Lower leg skin (tissue), 4 donors: ENCODE measurements around the gene KBTBD12. TPM values are rescaled to one million over a fixed set of nuclear protein-coding genes. Genes with fewer than 3 reads are reported as not detected.
"Not testable (repeated sequence)": the region's sequence is repeated elsewhere in the genome, so short reads cannot be mapped to it uniquely, and the experiment has no call there.

ENCODE experiments used
- DNase-seq, 2 donors: peaks; one replicate each; pipeline ENCODE4 v3.0.0-alpha.2; 2019; ENCODE audit warnings: low spot score in 2 of 2
- H3K4me3 ChIP-seq: fragments of 200-600 bp; sonication (generic); 2 replicates; pipeline ENCODE4 v1.5.1; 2017; ENCODE audit warnings: mild to moderate bottlenecking, low read depth; ENCODE audit not compliant: poor library complexity, severe bottlenecking
- POLR2A ChIP-seq, 2 donors: fragments of 450-650 bp; IDR thresholded peaks; one replicate each; pipeline ENCODE4 v1.6.1; 2016 to 2017; ENCODE audit warnings: antibody characterized with exemption in 2 of 2, mild to moderate bottlenecking in 1 of 2, moderate library complexity in 1 of 2
- WGBS, 2 donors: methylation state at CpG; one replicate each; pipeline ENCODE4 v1.1.5; 2018; 5-methylcytosine and 5-hydroxymethylcytosine counted together
- intact Hi-C: fragments of 100-400 bp; cut with DNase I; formaldehyde crosslinking; loops from one replicate; pipeline ENCODE4 v1.15.0; 2023; ENCODE audit warnings: low total_unique reads
- total RNA-seq, 4 donors: library from RNA; depleted of rRNA; stranded (reverse); fragments of >200 nt; gene quantifications; one replicate each; pipeline ENCODE4 v1.1.0, GENCODE V29; 2016
- TF ChIP-seq, protein P1 (sequence below), 3 donors: fragments of 450-650 bp; IDR thresholded peaks; one replicate each; pipeline ENCODE4 v1.5.1; 2016; ENCODE audit warnings: antibody characterized with exemption in 3 of 3, mild to moderate bottlenecking in 3 of 3, moderate library complexity in 2 of 3

KBTBD12 gene
- total RNA-seq, 4 donors from 2014 or later = 0.22 to 0.23 TPM; not detected in 2

DNA sequence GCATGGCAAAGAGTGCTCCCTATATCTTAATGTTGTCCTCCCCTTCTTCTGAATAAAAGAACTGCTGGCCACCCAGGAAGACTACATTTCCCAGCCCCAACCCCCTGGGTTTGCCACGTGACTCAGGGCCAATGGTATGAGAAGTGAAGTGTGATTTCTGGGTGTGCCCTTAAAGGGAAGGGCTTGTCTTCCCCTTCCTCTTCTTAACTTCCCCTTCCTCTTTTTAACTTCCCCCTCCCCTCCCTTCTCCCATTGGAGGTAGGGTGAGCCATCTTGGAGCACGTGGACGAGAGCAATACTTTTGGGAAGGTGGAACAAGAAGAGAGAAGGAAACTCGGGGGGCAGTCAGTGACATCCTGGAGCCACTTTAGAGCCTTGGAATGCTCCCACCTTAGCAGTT, 6.8 kb upstream of the KBTBD12 start:
- no peak overlapping the region for H3K4me3 ChIP-seq
- DNase-seq = no peak
- 75 to 82% methylated on average over 4 of the region's 4 CpGs for WGBS, 2 donors
- TF ChIP-seq, protein P1, sequence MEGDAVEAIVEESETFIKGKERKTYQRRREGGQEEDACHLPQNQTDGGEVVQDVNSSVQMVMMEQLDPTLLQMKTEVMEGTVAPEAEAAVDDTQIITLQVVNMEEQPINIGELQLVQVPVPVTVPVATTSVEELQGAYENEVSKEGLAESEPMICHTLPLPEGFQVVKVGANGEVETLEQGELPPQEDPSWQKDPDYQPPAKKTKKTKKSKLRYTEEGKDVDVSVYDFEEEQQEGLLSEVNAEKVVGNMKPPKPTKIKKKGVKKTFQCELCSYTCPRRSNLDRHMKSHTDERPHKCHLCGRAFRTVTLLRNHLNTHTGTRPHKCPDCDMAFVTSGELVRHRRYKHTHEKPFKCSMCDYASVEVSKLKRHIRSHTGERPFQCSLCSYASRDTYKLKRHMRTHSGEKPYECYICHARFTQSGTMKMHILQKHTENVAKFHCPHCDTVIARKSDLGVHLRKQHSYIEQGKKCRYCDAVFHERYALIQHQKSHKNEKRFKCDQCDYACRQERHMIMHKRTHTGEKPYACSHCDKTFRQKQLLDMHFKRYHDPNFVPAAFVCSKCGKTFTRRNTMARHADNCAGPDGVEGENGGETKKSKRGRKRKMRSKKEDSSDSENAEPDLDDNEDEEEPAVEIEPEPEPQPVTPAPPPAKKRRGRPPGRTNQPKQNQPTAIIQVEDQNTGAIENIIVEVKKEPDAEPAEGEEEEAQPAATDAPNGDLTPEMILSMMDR (IDR thresholded peaks at IDR 0.05) = no peak
- TF ChIP-seq POLR2A (IDR thresholded peaks at IDR 0.05) = no peak
- intact Hi-C loops = no loop called here

DNA sequence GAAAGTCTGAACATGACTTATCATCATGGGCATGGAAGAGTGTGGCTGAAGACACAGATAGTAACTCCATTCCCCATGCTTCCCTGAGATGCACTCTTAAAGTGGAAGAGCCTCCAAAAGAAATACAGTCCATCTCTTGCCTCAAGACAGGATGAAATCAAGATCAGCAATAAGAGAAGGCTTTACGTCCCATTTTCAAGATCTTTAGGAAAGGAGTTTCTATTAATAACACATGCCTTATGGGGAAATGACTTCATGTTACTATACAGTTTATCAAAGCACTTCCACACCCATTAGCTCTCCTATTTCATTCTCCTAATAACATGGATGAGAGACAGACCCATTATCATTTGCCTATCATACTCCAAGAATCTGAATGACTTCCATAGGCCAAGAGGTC, 6.1 kb upstream of the KBTBD12 start:
- TF ChIP-seq, protein P1 (IDR thresholded peaks at IDR 0.05) = no peak
- no peak for TF ChIP-seq POLR2A (IDR thresholded peaks at IDR 0.05)
- WGBS, 2 donors = 71 to 74% methylated on average over 1 of the region's 1 CpG
- intact Hi-C loops = no loop called here

DNA sequence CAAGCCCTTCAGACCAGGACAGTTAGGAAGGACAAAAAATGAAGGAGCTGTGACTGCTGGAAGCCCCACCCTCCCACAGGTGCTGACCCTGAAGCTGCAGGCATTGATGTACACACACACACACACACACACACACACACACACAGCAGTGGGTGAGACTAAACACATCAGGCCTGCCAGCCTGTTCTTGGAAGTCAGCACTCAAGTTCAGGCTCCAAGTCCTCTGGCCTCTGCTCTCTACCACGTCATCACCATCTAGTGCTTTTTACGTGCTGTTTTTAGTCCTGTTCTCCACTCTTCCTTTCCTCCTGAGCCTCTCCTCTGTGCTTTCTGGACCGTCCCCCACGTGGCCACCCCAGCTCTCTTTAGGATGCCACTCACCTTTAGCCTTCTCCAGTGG, 5.4 kb upstream of the KBTBD12 start:
- no peak for TF ChIP-seq POLR2A (IDR thresholded peaks at IDR 0.05)
- TF ChIP-seq, protein P1 (IDR thresholded peaks at IDR 0.05) = no peak
- DNase-seq = no peak
- 80 to 84% methylated on average over 4 of the region's 4 CpGs for WGBS, 2 donors
- intact Hi-C loops = no loop called here
- no peak overlapping the region for H3K4me3 ChIP-seq

More for the DNA sequence above, 6.1 kb upstream of the KBTBD12 start:
- DNase-seq = no peak
- no peak overlapping the region for H3K4me3 ChIP-seq

DNA sequence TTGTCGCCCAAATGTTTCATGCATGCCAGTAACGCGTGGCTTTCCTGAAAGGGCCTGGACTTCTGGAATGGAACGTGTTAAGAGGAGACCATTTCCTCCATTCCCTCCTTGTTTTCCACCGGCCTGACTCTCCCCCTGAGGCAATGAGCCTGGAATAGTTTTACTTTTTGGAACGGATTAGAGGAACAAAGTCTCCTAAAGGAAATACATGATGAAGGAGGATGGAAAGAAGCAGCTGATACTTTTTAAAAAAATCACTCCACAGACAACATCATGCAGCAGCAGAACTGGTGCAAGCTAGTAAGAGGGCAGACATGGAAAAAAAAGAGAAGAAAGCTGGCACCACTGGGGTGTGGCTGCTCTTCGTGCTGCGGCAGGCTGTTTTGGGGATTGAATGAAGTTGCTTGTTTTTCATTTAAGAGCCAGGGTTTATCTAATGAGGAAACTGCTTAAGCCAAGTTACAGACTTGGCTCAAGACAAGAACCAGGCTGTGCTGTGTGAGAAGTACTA, 3.6 kb upstream of the KBTBD12 start:
- TF ChIP-seq, protein P1 (IDR thresholded peaks at IDR 0.05) = no peak
- intact Hi-C loops = no loop called here
- peak in 1 of 2 donors; percentile 58 for DNase-seq

DNA sequence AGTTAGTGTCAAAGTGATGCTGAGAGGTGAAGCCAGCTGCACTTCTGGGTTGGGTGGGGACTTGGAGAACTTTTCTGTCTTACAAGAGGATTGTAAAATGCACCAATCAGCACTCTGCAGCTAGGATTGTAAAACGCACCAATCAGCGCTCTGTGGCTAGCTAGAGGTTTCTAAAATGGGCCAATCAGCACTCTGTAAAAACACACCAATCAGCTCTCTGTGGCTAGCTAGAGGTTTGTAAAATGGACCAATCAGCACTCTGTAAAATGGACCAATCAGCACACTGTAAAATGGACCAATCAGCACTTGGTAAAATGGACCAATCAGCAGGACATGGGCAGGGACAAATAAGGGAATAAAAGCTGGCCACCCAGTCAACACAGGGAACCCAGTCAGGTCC, 1.2 kb upstream of the KBTBD12 start:
- H3K4me3 ChIP-seq, DNase-seq, intact Hi-C loops: not testable (repeated sequence)
- 94% methylated on average over 2 of the region's 2 CpGs for WGBS, 2 donors

More for the DNA sequence above, 3.6 kb upstream of the KBTBD12 start:
- H3K4me3 ChIP-seq = no peak overlapping the region
- 13 to 16% methylated on average over 8 of the region's 8 CpGs for WGBS, 2 donors

DNA sequence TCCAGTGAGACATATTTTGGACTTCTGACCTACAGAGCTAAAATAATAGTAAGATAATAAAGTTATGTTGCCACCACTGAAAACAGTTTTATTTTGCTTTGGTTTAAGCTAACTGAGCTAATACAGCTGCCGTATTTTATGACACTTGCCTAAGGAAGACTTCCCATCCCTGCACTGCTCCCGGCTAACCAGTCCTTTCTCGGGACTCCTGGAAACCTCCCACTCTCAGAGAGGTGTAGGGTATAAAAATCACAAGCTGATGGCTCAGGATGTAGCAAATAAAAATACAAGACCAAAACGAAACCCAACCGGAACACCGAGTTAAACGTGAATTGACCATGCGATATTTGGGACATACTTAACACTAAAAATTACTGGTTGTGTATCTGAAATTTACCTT, 448 bp upstream of the KBTBD12 start:
- no peak overlapping the region for H3K4me3 ChIP-seq
- TF ChIP-seq, protein P1 (IDR thresholded peaks at IDR 0.05) = no peak
- no peak for TF ChIP-seq POLR2A (IDR thresholded peaks at IDR 0.05)
- intact Hi-C loops = no loop called here
- DNase-seq = no peak
- WGBS, 2 donors = 58 to 61% methylated on average over 8 of the region's 8 CpGs
